ENCODE results near the gene ERFE.
"Not testable (repeated sequence)": the region's sequence is repeated elsewhere in the genome, so short reads cannot be mapped to it uniquely, and the experiment has no call there.

Gene ERFE

GRCh38 chr2:238170386-238171071 lies 11.8 kb downstream of the ERFE start:
- no peak for DNase-seq

- not testable (repeated sequence) for DNase-seq
Observed at GRCh38 chr2:238171072-238171431, 12.3 kb downstream of the ERFE start.

GRCh38 chr2:238171575-238172187 lies 12.9 kb downstream of the ERFE start:
- no peak for DNase-seq

GRCh38 chr2:238172439-238172838 lies 13.7 kb downstream of the ERFE start:
- DNase-seq = no peak

GRCh38 chr2:238173692-238174091 lies 14.9 kb downstream of the ERFE start:
- no peak for DNase-seq

GRCh38 chr2:238174291-238174690 lies 15.5 kb downstream of the ERFE start:
- DNase-seq = no peak

- DNase-seq = no peak
Observed at GRCh38 chr2:238174701-238175100, 15.9 kb downstream of the ERFE start.

- DNase-seq = no peak
Observed at GRCh38 chr2:238176613-238177012, 17.8 kb downstream of the ERFE start.

GRCh38 chr2:238180554-238180953 lies 21.8 kb downstream of the ERFE start:
- DNase-seq = no peak

- no peak for DNase-seq
Observed at GRCh38 chr2:238182362-238182761, 23.6 kb downstream of the ERFE start.

- no peak for DNase-seq
Observed at GRCh38 chr2:238183821-238184220, 25.1 kb downstream of the ERFE start.

GRCh38 chr2:238187618-238188548 lies 29.1 kb downstream of the ERFE start:
- DNase-seq = no peak

- no peak for DNase-seq
Observed at GRCh38 chr2:238190445-238190844, 31.7 kb downstream of the ERFE start.

GRCh38 chr2:238202326-238203093 lies 43.7 kb downstream of the ERFE start:
- DNase-seq = no peak

- peak; percentile 90 for DNase-seq
Observed at GRCh38 chr2:238203094-238203972, 44.6 kb downstream of the ERFE start, which contains the start of gene ILKAP. TSS of gene ILKAP (minus strand) at chr2:238203695. CDS start at chr2:238203553, 142 bp downstream.

GRCh38 chr2:238203973-238204683 lies 45.4 kb downstream of the ERFE start:
- no peak for DNase-seq

- DNase-seq = no peak
Observed at GRCh38 chr2:238207006-238207405, 48.2 kb downstream of the ERFE start.

- DNase-seq = no peak
Observed at GRCh38 chr2:238216651-238217184, 57.9 kb downstream of the ERFE start.

All from activated naive CD4-positive, alpha-beta T cell treated with anti-CD3 and anti-CD28 coated beads, Interleukin-2, amount 50 U/mL, for 16 hours (primary cell).